PFSK-1 (cell line): Measurements from ENCODE around the gene SERPINH1.

Experiments
- FOXP2 ChIP-seq: optimal IDR thresholded peaks from 2 replicates; pipeline ENCODE3; 2011; ENCODE audit warnings: borderline replicate concordance, control low read depth, inconsistent platforms; ENCODE audit not compliant: insufficient read depth; ENCODE audit errors: extremely low read length, extremely low read depth
- POLR2AphosphoS5 ChIP-seq: IDR thresholded peaks from 2 replicates; pipeline ENCODE4 v1.6.1; 2012; ENCODE audit warnings: low read depth, mild to moderate bottlenecking, control low read depth, low read length, moderate library complexity
- REST ChIP-seq, 2 experiments: IDR thresholded peaks; 2 replicates each; pipeline versions ENCODE4 v1.6.1 to v1.8.0; 2011 to 2012; ENCODE audit warnings: low read depth in 2 of 2, low read length in 2 of 2, control low read depth in 1 of 2, inconsistent platforms in 1 of 2, mild to moderate bottlenecking in 1 of 2, moderate library complexity in 1 of 2; ENCODE audit not compliant: insufficient read depth in 1 of 2
- SIN3A ChIP-seq: IDR thresholded peaks from 2 replicates; pipeline ENCODE4 v1.6.1; 2012; ENCODE audit warnings: mild to moderate bottlenecking, low read length, moderate library complexity, borderline replicate concordance; ENCODE audit not compliant: insufficient read depth
- TAF1 ChIP-seq: IDR thresholded peaks from 2 replicates; pipeline ENCODE4 v1.6.1; 2012; ENCODE audit warnings: low read length, control low read depth, borderline replicate concordance; ENCODE audit not compliant: insufficient read depth

GRCh38 chr11:75522286-75523044 lies 39.6 kb upstream of the SERPINH1 start:
- TF ChIP-seq POLR2AphosphoS5, result no peak
- no peak for TF ChIP-seq SIN3A
- TF ChIP-seq TAF1, result no peak
- TF ChIP-seq REST (IDR thresholded peaks at IDR 0.05; ENCODE audit: insufficient read depth in 1 of 2, low read depth in 2 of 2, low read length in 2 of 2), result no peak
- no peak for TF ChIP-seq FOXP2
